ENCODE measurements around the gene IGSF10. TPM values are rescaled to one million over a fixed set of nuclear protein-coding genes. Genes with fewer than 3 reads are reported as not detected.

IGSF10 gene
- polyA plus RNA-seq, 1 donor (not counting 4 experiments of a cell fraction or from before 2014, with no cell fraction given), result under 0.01 TPM

DNA sequence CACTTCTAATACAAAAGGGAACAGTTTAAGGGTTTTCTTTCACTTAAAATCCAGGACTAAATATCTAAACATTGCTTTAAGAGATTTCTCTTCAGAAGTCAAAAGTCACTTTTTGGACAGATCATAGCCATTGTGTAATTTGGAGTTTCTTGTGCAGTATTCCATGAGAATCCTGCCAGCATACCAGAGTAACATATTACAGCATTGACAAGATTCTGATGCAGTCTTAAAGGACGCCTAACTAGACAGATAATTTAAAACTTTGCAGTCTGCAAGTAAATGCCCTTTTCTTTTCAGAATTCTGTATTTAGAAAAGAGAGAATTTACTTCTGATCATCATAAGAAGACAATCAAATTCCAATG lies 17.5 kb upstream of the IGSF10 start:
- TF ChIP-seq EZH2 (IDR thresholded peaks at IDR 0.05; ENCODE audit: low read length), result no peak
- TF ChIP-seq, protein P1, sequence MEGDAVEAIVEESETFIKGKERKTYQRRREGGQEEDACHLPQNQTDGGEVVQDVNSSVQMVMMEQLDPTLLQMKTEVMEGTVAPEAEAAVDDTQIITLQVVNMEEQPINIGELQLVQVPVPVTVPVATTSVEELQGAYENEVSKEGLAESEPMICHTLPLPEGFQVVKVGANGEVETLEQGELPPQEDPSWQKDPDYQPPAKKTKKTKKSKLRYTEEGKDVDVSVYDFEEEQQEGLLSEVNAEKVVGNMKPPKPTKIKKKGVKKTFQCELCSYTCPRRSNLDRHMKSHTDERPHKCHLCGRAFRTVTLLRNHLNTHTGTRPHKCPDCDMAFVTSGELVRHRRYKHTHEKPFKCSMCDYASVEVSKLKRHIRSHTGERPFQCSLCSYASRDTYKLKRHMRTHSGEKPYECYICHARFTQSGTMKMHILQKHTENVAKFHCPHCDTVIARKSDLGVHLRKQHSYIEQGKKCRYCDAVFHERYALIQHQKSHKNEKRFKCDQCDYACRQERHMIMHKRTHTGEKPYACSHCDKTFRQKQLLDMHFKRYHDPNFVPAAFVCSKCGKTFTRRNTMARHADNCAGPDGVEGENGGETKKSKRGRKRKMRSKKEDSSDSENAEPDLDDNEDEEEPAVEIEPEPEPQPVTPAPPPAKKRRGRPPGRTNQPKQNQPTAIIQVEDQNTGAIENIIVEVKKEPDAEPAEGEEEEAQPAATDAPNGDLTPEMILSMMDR (optimal IDR thresholded peaks at IDR 0.05 in 1 of 3, IDR thresholded peaks at IDR 0.05 in 1 of 3, conservative IDR thresholded peaks at IDR 0.05 in 1 of 3; ENCODE audit: extremely low read depth in 1 of 3, insufficient read depth in 2 of 3, low read length in 3 of 3), result no peak
- no peak overlapping the region for H2AFZ ChIP-seq (ENCODE audit: control insufficient read depth, low read length)
- H4K20me1 ChIP-seq (ENCODE audit: control insufficient read depth, extremely low read depth, insufficient read depth, low read length), result no peaks in the 10 kb centered on the region
- H3K9me3 ChIP-seq (ENCODE audit: control insufficient read depth, low read depth, low read length), result no peaks in the 10 kb centered on the region
- no peak overlapping the region for H3K27ac ChIP-seq (ENCODE audit: control insufficient read depth, insufficient read depth, low read length)
- H3K4me2 ChIP-seq (ENCODE audit: control insufficient read depth, extremely low read depth, insufficient read depth, low read depth, low read length), result no peak overlapping the region
- H3K36me3 ChIP-seq (ENCODE audit: control insufficient read depth in 2 of 2, extremely low read depth in 1 of 2, insufficient read depth in 2 of 2, low read length in 2 of 2), result no peaks in the 10 kb centered on the region
- dilution Hi-C loops (cut with MboI; ENCODE audit: extremely low pct_ligation_motif_present, low sequenced_read_pairs), result no loop called here
- no peak for FAIRE-seq
- no peaks in the 10 kb centered on the region for H3K4me1 ChIP-seq (ENCODE audit: control insufficient read depth, extremely low read depth, insufficient read depth, low read length)
- no peak overlapping the region for H3K4me3 ChIP-seq (ENCODE audit: control insufficient read depth in 2 of 3, extremely low read depth in 1 of 3, insufficient read depth in 2 of 3, low read depth in 1 of 3, low read length in 3 of 3)
- H3K27me3 ChIP-seq (ENCODE audit: control insufficient read depth, extremely low read depth, insufficient read depth, low read length), result no peaks in the 10 kb centered on the region
- no peak for DNase-seq (ENCODE audit: low read depth, low spot score)
- H3K9me1 ChIP-seq (ENCODE audit: control insufficient read depth, extremely low read depth, insufficient read depth, low read length), result no peaks in the 10 kb centered on the region
- H3K9ac ChIP-seq (ENCODE audit: control insufficient read depth, extremely low read depth, insufficient read depth, low read length), result no peak overlapping the region
- H3K79me2 ChIP-seq (ENCODE audit: control insufficient read depth, insufficient read depth, low read length), result no peaks in the 10 kb centered on the region

DNA sequence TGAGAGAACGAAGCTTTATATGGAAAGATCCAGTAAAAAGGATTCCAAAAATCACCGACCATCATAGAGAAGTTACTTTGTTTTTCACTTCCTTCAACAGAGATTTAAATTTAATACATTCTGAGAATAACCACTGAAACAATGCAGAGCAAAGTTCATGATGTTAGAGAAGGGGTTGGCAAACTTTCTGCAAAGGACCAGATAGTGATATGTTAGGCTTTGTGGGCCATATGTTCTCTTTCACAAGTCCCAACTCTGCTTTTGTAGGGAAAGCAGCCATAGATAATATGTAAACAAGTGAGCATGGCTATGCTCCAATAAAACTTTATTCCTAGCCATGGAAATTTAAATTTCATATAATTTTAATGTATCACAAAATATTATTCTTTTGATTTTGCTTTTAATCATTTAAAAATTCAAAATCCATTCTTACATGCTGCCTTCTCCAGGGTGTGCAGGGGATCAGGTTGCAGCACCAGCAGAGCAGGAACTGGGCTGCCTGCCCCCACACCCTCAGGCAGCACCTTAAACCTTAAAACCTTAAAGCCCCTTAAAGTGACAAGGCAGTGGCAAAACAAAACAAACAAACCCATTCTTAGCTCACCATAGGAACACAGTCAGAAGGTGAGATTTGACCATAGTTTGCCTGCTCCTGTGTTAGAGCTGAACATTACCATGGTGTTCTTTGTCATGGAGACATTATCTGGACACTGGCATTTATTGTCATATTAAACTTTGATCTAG lies 16.9 kb upstream of the IGSF10 start:
- dilution Hi-C loops (cut with MboI; ENCODE audit: extremely low pct_ligation_motif_present, low sequenced_read_pairs), result no loop called here
- no peak overlapping the region for H3K27ac ChIP-seq (ENCODE audit: control insufficient read depth, insufficient read depth, low read length)
- FAIRE-seq (no peak), DNase-seq (ENCODE audit: low read depth, low spot score) (no peak)
- H3K9me3 ChIP-seq (ENCODE audit: control insufficient read depth, low read depth, low read length), result no peaks in the 10 kb centered on the region
- H4K20me1 ChIP-seq (ENCODE audit: control insufficient read depth, extremely low read depth, insufficient read depth, low read length), result no peaks in the 10 kb centered on the region
- no peaks in the 10 kb centered on the region for H3K79me2 ChIP-seq (ENCODE audit: control insufficient read depth, insufficient read depth, low read length)
- H3K27me3 ChIP-seq (ENCODE audit: control insufficient read depth, extremely low read depth, insufficient read depth, low read length), result no peaks in the 10 kb centered on the region
- no peak overlapping the region for H3K4me3 ChIP-seq (ENCODE audit: control insufficient read depth in 2 of 3, extremely low read depth in 1 of 3, insufficient read depth in 2 of 3, low read depth in 1 of 3, low read length in 3 of 3)
- H3K9me1 ChIP-seq (ENCODE audit: control insufficient read depth, extremely low read depth, insufficient read depth, low read length), result no peaks in the 10 kb centered on the region
- no peaks in the 10 kb centered on the region for H3K4me1 ChIP-seq (ENCODE audit: control insufficient read depth, extremely low read depth, insufficient read depth, low read length)
- no peak for TF ChIP-seq EZH2 (IDR thresholded peaks at IDR 0.05; ENCODE audit: low read length)
- TF ChIP-seq, protein P1 (optimal IDR thresholded peaks at IDR 0.05 in 1 of 3, IDR thresholded peaks at IDR 0.05 in 1 of 3, conservative IDR thresholded peaks at IDR 0.05 in 1 of 3; ENCODE audit: extremely low read depth in 1 of 3, insufficient read depth in 2 of 3, low read length in 3 of 3), result no peak
- H2AFZ ChIP-seq (ENCODE audit: control insufficient read depth, low read length), result no peak overlapping the region
- no peaks in the 10 kb centered on the region for H3K36me3 ChIP-seq (ENCODE audit: control insufficient read depth in 2 of 2, extremely low read depth in 1 of 2, insufficient read depth in 2 of 2, low read length in 2 of 2)
- no peak overlapping the region for H3K4me2 ChIP-seq (ENCODE audit: control insufficient read depth, extremely low read depth, insufficient read depth, low read depth, low read length)
- no peak overlapping the region for H3K9ac ChIP-seq (ENCODE audit: control insufficient read depth, extremely low read depth, insufficient read depth, low read length)
